ENCODE measurements around the gene MTIF3.

GRCh38 chr13:27421101-27421871 lies 29.1 kb downstream of the MTIF3 start:
- TF ChIP-seq POLR2AphosphoS5 (IDR thresholded peaks at IDR 0.05; ENCODE audit: low read depth, low read length) (no peak), CTCF (IDR thresholded peaks at IDR 0.05) (no peak)
